GM12875 (cell line): ENCODE data around the gene TMEM167A.

Experiments
- H3K4me3 ChIP-seq: one replicate; pipeline ENCODE4 v1.5.1; 2011; ENCODE audit warnings: low read depth, low read length, control low read depth
- TF ChIP-seq, protein P1 (sequence below): IDR thresholded peaks from 2 replicates; pipeline ENCODE4 v1.5.1; 2011; ENCODE audit warnings: low read depth, mild to moderate bottlenecking, control low read depth, inconsistent platforms, low read length, moderate library complexity, borderline replicate concordance; ENCODE audit not compliant: insufficient read depth

The TMEM167A gene

DNA sequence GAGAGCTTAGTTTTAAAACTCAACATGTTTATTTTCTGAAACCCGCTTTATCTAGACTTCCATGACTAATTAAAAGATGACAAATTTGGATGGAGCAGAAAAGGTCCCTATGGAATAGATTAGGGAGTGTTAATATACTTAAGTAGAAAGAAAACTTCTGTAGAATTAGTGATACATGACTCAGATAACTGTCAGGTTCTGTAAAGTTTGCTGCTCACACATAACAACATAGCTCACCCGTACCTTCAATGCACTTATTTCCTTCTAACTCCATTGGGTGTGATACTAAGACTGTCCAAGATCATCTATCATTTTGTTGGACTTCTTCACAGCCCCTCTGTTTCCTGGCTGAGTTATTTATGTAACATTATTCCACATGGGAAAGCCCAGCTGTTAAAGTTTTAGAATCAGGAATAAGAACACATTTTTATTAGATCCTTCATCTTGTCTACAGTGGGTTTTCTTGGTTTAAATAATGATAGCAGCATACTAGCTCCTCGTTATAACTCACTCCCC is 27.8 kb downstream of the TMEM167A start:
- no peak overlapping the region for H3K4me3 ChIP-seq
- TF ChIP-seq, protein P1, sequence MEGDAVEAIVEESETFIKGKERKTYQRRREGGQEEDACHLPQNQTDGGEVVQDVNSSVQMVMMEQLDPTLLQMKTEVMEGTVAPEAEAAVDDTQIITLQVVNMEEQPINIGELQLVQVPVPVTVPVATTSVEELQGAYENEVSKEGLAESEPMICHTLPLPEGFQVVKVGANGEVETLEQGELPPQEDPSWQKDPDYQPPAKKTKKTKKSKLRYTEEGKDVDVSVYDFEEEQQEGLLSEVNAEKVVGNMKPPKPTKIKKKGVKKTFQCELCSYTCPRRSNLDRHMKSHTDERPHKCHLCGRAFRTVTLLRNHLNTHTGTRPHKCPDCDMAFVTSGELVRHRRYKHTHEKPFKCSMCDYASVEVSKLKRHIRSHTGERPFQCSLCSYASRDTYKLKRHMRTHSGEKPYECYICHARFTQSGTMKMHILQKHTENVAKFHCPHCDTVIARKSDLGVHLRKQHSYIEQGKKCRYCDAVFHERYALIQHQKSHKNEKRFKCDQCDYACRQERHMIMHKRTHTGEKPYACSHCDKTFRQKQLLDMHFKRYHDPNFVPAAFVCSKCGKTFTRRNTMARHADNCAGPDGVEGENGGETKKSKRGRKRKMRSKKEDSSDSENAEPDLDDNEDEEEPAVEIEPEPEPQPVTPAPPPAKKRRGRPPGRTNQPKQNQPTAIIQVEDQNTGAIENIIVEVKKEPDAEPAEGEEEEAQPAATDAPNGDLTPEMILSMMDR = no peak

DNA sequence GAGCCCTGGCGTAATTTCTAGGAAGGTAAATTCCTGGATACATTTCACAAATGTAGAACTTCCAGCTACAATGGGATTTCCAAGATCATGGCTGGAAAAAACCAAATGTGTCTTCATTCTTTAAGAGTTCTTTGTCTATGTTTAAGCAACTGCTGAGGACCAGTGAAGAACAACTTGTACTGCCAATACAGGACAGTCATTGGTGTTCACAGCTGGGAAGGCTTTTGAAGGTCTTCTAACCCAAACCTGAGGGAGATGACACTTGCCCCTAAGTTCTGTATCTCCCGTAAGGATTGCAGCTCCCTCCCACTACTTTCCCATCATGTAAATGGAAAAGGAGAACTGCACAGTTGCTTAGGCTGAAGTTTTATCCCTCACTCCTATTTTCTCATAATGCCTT is 28.4 kb downstream of the TMEM167A start:
- no peak overlapping the region for H3K4me3 ChIP-seq

DNA sequence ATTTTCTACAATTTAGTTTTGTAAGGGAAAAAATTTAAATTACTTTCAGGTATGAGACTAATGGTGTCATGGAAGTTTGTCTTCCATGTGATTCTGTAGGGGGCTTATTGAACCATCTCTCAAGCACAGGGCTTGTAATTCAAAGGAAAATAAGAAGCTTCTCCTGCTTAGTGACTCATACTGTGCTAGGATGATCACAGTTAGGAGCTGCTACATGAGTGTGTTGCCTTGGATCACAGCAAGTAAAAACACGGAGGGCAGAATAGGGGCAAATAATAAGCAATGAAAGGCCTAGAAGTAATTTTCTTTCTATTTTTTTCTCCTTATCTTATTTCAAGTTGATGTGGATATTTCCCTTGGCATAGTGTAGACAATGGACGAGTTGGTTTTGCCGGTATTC is 28.9 kb downstream of the TMEM167A start:
- H3K4me3 ChIP-seq = no peak overlapping the region
- TF ChIP-seq, protein P1 = no peak

More for the DNA sequence above, 28.4 kb downstream of the TMEM167A start:
- TF ChIP-seq, protein P1 = no peak

DNA sequence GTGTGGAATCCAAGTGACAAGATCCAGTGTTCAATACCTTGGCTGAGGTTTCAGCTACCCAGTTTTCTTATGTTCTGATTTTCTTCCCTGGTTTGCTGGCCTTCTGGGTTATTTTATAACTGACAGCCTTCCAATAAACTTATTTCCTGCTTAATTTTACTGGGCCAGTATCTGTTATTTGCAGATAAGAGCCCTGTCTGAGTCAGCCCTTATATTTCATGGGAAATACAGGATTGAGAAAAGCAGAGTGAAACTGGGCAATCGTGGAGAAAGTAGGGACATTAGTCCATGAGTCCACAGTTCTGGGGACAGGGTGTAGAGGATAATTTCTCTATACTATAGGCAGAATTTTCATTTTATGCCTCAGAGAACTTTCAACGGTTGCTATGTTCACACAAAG is 32.3 kb downstream of the TMEM167A start:
- H3K4me3 ChIP-seq = no peak overlapping the region

DNA sequence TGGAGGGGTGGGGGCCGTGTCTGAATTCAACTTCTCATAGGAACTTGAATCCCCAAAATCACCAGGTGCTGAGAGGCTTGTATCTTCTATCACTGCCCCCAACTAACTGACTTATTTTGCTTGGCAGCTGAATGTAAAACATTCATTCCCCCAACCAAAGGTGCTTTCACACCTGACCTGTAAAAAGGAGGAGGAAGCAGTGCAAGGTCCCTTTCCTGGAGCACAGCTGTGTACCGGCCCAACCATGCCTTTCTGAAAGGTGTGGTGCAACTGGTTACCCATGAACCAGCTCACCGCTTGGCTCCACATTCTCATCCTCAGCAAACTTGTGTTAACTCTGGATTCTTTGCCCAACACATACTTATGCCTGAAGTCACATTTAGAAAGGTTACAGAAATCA is 34.7 kb downstream of the TMEM167A start:
- H3K4me3 ChIP-seq = no peak overlapping the region
- TF ChIP-seq, protein P1 = no peak

More for the DNA sequence above, 32.3 kb downstream of the TMEM167A start:
- TF ChIP-seq, protein P1 = no peak

DNA sequence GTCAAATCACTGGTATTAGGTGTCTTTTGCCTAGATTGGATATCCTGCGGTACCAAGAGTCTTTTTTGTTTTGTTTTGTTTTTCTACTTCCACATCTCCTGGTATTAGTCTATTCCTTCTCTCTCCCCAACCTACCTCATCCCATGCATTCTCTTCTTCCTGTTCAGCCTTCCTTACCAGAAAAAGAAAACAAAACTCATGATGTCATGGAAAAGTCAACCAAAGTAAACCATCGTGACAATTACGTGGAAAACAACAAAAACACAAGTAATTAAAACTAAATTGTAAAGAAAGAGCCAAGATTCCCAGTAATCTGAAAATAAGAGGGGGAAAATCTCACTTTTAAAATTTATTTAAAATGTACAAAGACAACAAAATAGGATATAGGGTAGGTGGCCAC is 38.3 kb downstream of the TMEM167A start:
- H3K4me3 ChIP-seq = no peak overlapping the region
- TF ChIP-seq, protein P1 = no peak

DNA sequence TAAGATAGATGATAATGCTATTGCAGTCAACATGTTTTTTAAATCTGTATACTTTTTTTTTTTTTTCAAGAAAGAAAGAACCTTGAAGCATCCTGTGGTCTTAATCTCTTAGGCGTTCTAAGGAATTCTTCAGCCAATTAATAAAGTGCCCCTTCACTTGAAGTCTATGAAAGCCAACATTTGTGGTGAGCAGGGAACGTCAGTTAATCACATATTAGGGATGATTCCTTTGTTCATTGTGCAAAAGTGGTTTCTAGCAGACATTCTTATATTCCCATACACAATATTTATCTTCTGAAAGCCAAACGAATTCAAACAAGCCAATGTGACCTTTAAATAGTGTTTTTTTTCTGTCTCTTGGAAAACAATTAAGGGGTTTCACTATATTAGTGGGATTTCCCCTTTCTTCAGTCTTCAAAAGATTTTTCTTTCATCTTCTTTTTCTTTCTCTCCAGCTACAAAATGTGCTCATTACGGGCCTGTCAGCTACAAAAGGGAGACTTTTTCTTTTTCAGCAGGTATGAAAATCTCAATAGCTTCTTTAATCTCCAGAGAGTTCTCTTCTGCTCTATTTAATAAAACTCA is 40.1 kb downstream of the TMEM167A start:
- no peak overlapping the region for H3K4me3 ChIP-seq
- TF ChIP-seq, protein P1 = no peak
